HG03565 (cell line): ENCODE measurements around the gene MCAT.

Experiments used
- ATAC-seq: cut with Tn5 transposase; IDR thresholded peaks from one replicate; pipeline ENCODE4 v1.9.1; 2021; ENCODE audit warnings: mild to moderate bottlenecking, moderate library complexity; ENCODE audit not compliant: unreplicated experiment

The MCAT gene

GRCh38 chr22:43098356-43098755 lies 44.8 kb downstream of the MCAT start:
- no peak for ATAC-seq

GRCh38 chr22:43096420-43096819 lies 46.8 kb downstream of the MCAT start:
- no peak for ATAC-seq

DNA sequence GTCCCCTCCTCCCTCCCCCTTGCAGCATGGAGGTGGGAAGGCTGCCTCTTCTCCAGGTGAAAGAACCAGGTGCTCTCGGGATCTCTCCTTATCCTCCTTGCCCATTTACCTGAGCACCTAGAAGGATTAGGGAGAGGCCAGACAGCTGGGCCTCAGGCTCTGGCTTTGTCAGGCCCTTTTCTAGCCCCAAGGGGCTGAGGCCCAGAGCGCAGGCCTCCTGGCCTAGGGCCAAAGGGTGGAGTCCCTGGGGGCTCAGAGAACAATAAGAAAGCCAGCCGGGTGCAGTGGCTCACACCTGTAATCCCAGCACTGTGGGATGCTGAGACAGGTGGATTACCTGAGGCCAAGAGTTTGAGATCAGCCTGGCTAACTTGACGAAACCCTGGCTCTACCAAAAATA lies 48.6 kb downstream of the MCAT start:
- ATAC-seq = no peak

- no peak for ATAC-seq
These were observed 49.1 kb downstream of the MCAT start for GRCh38 chr22:43094085-43094484.

- ATAC-seq = no peak
These were observed 51.1 kb downstream of the MCAT start for GRCh38 chr22:43092085-43092484.

DNA sequence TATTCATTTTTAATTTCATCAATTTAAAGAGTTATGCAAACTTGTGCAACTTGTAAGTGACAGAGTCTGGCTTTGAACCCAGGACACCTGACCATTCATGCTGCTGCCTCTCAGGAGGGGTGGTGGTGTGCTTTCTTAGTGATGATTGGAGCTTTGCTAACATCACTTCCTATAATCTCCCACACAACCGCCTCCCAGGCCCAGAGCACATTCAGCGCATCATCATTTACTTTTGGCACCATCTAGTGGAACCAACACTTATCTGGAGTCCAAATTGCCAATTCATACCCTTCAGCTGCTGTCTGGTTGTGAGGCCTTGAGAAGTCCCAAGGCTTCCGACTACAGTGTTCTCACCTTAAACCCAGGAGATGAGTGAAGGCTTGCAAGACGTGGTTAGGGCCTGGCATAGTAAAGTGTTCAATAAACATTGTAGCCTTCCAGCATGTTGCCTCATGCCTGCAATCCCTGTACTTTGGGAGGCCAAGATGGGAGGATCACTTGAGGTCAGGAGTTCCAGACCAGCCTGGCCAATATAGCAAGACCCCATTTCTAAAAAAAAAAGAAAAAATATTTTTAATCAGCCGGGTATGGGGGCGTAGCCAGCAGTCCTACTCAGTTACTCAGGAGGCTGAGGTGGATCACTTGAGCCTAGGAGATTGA lies 52.9 kb downstream of the MCAT start:
- no peak for ATAC-seq

DNA sequence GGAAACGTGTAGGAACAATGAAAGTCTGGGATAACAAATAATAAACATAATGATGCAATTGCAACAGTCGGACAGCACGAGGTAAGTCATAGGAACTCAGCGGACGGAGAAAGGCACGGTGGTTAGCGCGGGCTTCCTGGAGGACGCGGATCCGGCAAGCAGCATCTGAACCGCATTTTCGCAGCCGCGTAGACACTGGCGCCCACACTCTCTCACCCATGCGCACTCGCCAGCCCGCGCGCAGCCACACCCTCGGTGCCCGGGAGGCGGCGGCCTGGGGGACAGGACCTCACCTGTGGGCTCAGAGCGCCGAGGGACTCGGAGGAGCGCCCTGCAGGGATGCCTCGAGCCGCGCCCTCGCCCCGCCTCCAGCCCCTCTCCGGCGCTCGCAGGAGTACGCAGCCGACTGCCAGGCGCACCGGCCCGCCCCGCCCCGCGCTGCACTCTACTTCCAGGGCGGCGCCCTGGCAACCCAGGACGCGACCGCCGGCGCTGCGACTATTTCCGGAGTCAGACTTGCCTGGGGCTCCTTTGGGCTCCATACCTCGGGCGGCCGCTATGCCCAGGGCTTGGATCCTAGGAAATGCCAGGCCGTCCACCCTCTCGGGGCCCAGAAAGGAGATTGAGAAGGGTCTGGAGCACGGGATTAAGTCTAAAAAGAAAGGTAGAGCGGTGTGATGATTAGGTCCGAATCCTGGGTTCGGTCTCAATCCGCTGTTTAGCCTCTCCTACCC lies 54.0 kb downstream of the MCAT start, which contains the start of gene TTLL1:
TSS of gene TTLL1 (minus strand) at position 408 of the 734 bp plus-strand sequence. CDS start 13,805 bp downstream, outside the sequence.
- peak; percentile 74 for ATAC-seq

DNA sequence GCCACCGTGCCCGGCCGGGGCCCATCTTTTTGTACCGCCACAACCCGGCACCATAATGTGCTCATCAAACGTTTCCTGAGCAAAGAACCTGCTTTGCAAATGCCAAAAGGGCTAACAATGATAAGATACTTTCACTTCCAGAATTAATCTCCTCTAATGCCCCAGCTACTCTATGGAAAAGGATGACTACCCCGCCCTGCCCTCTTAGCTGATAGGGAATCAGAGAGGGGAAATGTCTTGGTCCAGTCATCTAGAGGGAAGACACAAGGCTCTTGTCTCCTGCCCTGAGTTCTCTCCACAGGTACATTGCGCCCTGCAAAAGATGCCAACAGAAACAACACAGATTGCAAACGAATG lies 54.6 kb downstream of the MCAT start:
- no peak for ATAC-seq

- ATAC-seq = no peak
These were observed 57.3 kb downstream of the MCAT start for GRCh38 chr22:43085658-43086606.
